Common myeloid progenitor, CD34-positive (primary cell): Measurements from ENCODE around the gene CSTF2. TPM values are rescaled to one million over a fixed set of nuclear protein-coding genes. Genes with fewer than 3 reads are reported as not detected.
"Not testable (repeated sequence)": the region's sequence is repeated elsewhere in the genome, so short reads cannot be mapped to it uniquely, and the experiment has no call there.

Experiments used
- CTCF ChIA-PET: fragments of 350-600 bp; sonication (Branson Sonifier 250); formaldehyde crosslinking; loops from one replicate; lab custom pipeline; 2021; ENCODE audit warnings: antibody characterized with exemption; lab: Charles Lee
- POLR2A ChIA-PET: fragments of 350-600 bp; sonication (Branson Sonifier 250); formaldehyde crosslinking; loops from one replicate; lab custom pipeline; 2021; ENCODE audit warnings: antibody characterized with exemption; lab: Charles Lee
- DNase-seq, 3 donors: peaks; one replicate each; pipeline versions ENCODE4 v3.0.0 to v3.0.0-alpha.2; 2013
- H3K27ac ChIP-seq, 2 experiments: 1 replicate in 1 of 2; 2 replicates in 1 of 2; pipeline ENCODE4 v1.7.0; 2013; ENCODE audit warnings: inconsistent platforms in 2 of 2, low read length in 2 of 2, mild to moderate bottlenecking in 2 of 2, low read depth in 1 of 2, moderate library complexity in 1 of 2; ENCODE audit not compliant: severe bottlenecking in 2 of 2, insufficient read depth in 1 of 2, poor library complexity in 1 of 2
- H3K27me3 ChIP-seq, 5 experiments: replicated peaks in 2 of 5; 1 replicate in 3 of 5; 2 replicates in 2 of 5; pipeline versions ENCODE4 v1.6.1 to v1.7.0; 2013; ENCODE audit warnings: low read length in 4 of 5, mild to moderate bottlenecking in 2 of 5, moderate library complexity in 2 of 5, inconsistent platforms in 1 of 5; ENCODE audit not compliant: insufficient read depth in 5 of 5, control insufficient read depth in 4 of 5
- H3K36me3 ChIP-seq, 4 experiments: 1 replicate in 2 of 4; 2 replicates in 2 of 4; pipeline versions ENCODE4 v1.6.1 to v1.7.0; 2013; ENCODE audit warnings: low read length in 3 of 4, control low read depth in 1 of 4, mild to moderate bottlenecking in 1 of 4; ENCODE audit not compliant: control insufficient read depth in 4 of 4, insufficient read depth in 4 of 4
- H3K4me1 ChIP-seq, 4 experiments: 1 replicate in 3 of 4; 2 replicates in 1 of 4; pipeline versions ENCODE4 v1.6.1 to v1.7.1; 2013; ENCODE audit warnings: low read length in 3 of 4, mild to moderate bottlenecking in 3 of 4, control low read depth in 1 of 4, inconsistent platforms in 1 of 4, moderate library complexity in 1 of 4; ENCODE audit not compliant: control insufficient read depth in 4 of 4, insufficient read depth in 4 of 4; ENCODE audit errors: control extremely low read depth in 1 of 4
- H3K4me3 ChIP-seq, 7 experiments: 1 replicate in 4 of 7; 2 replicates in 3 of 7; pipeline versions ENCODE4 v1.5.1 to v1.7.0; 2013; ENCODE audit warnings: mild to moderate bottlenecking in 7 of 7, low read length in 6 of 7, moderate library complexity in 6 of 7, inconsistent platforms in 2 of 7, low read depth in 2 of 7, control low read depth in 1 of 7; ENCODE audit not compliant: insufficient read depth in 4 of 7, control insufficient read depth in 1 of 7; ENCODE audit errors: extremely low read depth in 1 of 7
- H3K9me3 ChIP-seq, 5 experiments: 1 replicate in 4 of 5; 2 replicates in 1 of 5; pipeline versions ENCODE4 v1.6.1 to v1.7.1; 2013; ENCODE audit warnings: low read length in 4 of 5, mild to moderate bottlenecking in 2 of 5, inconsistent platforms in 1 of 5, low read depth in 1 of 5, moderate library complexity in 1 of 5; ENCODE audit not compliant: control insufficient read depth in 4 of 5, insufficient read depth in 2 of 5; ENCODE audit errors: control extremely low read depth in 1 of 5
- WGBS: methylation state at CpG from one replicate; pipeline ENCODE4 v1.1.5; 2013; ENCODE audit not compliant: insufficient coverage; 5-methylcytosine and 5-hydroxymethylcytosine counted together
- polyA plus RNA-seq: library from polyadenylated mRNA; unstranded; fragments of 120-200 nt; gene quantifications from one replicate; pipeline ENCODE4 v1.2.1, GENCODE V29; 2013

CSTF2 gene
- polyA plus RNA-seq = 11.2 TPM

- Histone ChIP-seq H3K4me3 (peak within 1 kb of the TSS; percentile 47 to 96 (median 76)), H3K27ac (peak within 1 kb of the TSS; percentile 49 to 70), H3K27me3 (peaks cover 0 to 11% (median 3%) of the 10 kb centered on the region in 5 experiments), H3K4me1 (peaks cover 2 to 7% (median 4%) of the 10 kb centered on the region in 4 experiments), H3K36me3 (peaks cover 0 to 23% (median 4%) of the 10 kb centered on the region in 4 experiments), H3K9me3 (no peaks in the 10 kb centered on the region)
- ChIA-PET POLR2A (no interaction called here), CTCF (no interaction called here)
- WGBS = 39% methylated on average over 48 of the region's 49 CpGs
- DNase-seq = peak; percentile 86 to 96 (median 93)
These were observed at the start of gene CSTF2 for GRCh38 chrX:100819837-100820666. CSTF2 (plus strand) TSS chrX:100820391; CDS start chrX:100820417, 26 bp downstream.

GRCh38 chrX:100796371-100796770, 23.8 kb upstream of the CSTF2 start:
- DNase-seq, H3K4me3 ChIP-seq, H3K36me3 ChIP-seq, CTCF ChIA-PET, H3K4me1 ChIP-seq, H3K27me3 ChIP-seq, H3K27ac ChIP-seq, POLR2A ChIA-PET, H3K9me3 ChIP-seq: not testable (repeated sequence)
- WGBS = 94% methylated on average over 6 of the region's 7 CpGs

- Histone ChIP-seq H3K27me3 (peaks cover 0 to 3% (median 0%) of the 10 kb centered on the region in 5 experiments), H3K4me3 (no peak overlapping the region), H3K27ac (no peak overlapping the region), H3K9me3 (no peaks in the 10 kb centered on the region), H3K36me3 (no peaks in the 10 kb centered on the region), H3K4me1 (no peaks in the 10 kb centered on the region)
- POLR2A ChIA-PET = no interaction called here
- DNase-seq = no peak
- CTCF ChIA-PET = interaction anchor here (1.2 kb wide), 1 partner anchor 112 kb away, joined by 3 read pairs; no protein-coding TSS in a partner anchor
- WGBS = 94% methylated on average over 4 of the region's 4 CpGs
These were observed 22.8 kb upstream of the CSTF2 start for GRCh38 chrX:100797359-100797758.

- no peak for DNase-seq
- Histone ChIP-seq H3K4me3 (no peak overlapping the region), H3K27me3 (peaks cover 0 to 2% (median 0%) of the 10 kb centered on the region in 5 experiments), H3K4me1 (no peaks in the 10 kb centered on the region), H3K27ac (no peak overlapping the region), H3K9me3 (no peaks in the 10 kb centered on the region), H3K36me3 (no peaks in the 10 kb centered on the region)
- WGBS = 100% methylated on average over 1 of the region's 4 CpGs
- CTCF ChIA-PET = interaction anchor here (1.2 kb wide), 1 partner anchor 114 kb away, joined by 3 read pairs; no protein-coding TSS in a partner anchor
- POLR2A ChIA-PET = no interaction called here
These were observed 21.5 kb upstream of the CSTF2 start for GRCh38 chrX:100798484-100799214.

- no peak overlapping the region for H3K27ac ChIP-seq
- POLR2A ChIA-PET = no interaction called here
- no peaks in the 10 kb centered on the region for H3K9me3 ChIP-seq
- no peak overlapping the region for H3K4me3 ChIP-seq
- no peaks in the 10 kb centered on the region for H3K36me3 ChIP-seq
- 89% methylated on average over 3 of the region's 3 CpGs for WGBS
- no peak for DNase-seq
- CTCF ChIA-PET = no interaction called here
- H3K4me1 ChIP-seq = no peaks in the 10 kb centered on the region
- H3K27me3 ChIP-seq = no peaks in the 10 kb centered on the region
These were observed 17.3 kb upstream of the CSTF2 start for GRCh38 chrX:100802843-100803242.

GRCh38 chrX:100804780-100805179, 15.4 kb upstream of the CSTF2 start:
- Histone ChIP-seq H3K9me3 (no peaks in the 10 kb centered on the region), H3K4me3 (no peak overlapping the region), H3K27me3 (no peaks in the 10 kb centered on the region), H3K27ac (no peak overlapping the region), H3K36me3 (no peaks in the 10 kb centered on the region), H3K4me1 (no peaks in the 10 kb centered on the region)
- ChIA-PET POLR2A (no interaction called here), CTCF (no interaction called here)
- no peak for DNase-seq
- WGBS = 80% methylated on average over 1 of the region's 1 CpG

- H3K4me3 ChIP-seq, H3K27ac ChIP-seq, H3K9me3 ChIP-seq, H3K27me3 ChIP-seq, DNase-seq, CTCF ChIA-PET, H3K36me3 ChIP-seq, H3K4me1 ChIP-seq, POLR2A ChIA-PET: not testable (repeated sequence)
- 88% methylated on average over 4 of the region's 7 CpGs for WGBS
These were observed 11.9 kb upstream of the CSTF2 start for GRCh38 chrX:100808265-100808664.
